ENCODE results near the gene RALBP1.

- TF ChIP-seq POLR2A (IDR thresholded peaks at IDR 0.05) (no peak), CTCF (IDR thresholded peaks at IDR 0.05) (no peak)
These were observed 21.1 kb upstream of the RALBP1 start for GRCh38 chr18:9454061-9454703.

Data from adrenal gland (tissue), 5 donors.